SJSA1 (cell line): ENCODE data around the gene NAV2. TPM values are rescaled to one million over a fixed set of nuclear protein-coding genes. Genes with fewer than 3 reads are reported as not detected.

Experiments
- DNase-seq, 2 experiments: peaks; one replicate each; pipeline ENCODE4 v3.0.0-alpha.2; 2015 to 2020; ENCODE audit warnings: low spot score in 2 of 2, low read depth in 1 of 2
- H3K27ac ChIP-seq: fragments of 250-450 bp; sonication (Bioruptor Pico); 2 replicates; pipeline ENCODE4 v1.5.1; 2020; ENCODE audit warnings: mild to moderate bottlenecking, moderate library complexity
- H3K27me3 ChIP-seq: fragments of 250-450 bp; sonication (Bioruptor Pico); replicated peaks from 2 replicates; pipeline ENCODE4 v1.5.1; 2020; ENCODE audit warnings: mild to moderate bottlenecking, moderate library complexity
- H3K36me3 ChIP-seq: fragments of 250-450 bp; sonication (Bioruptor Pico); 2 replicates; pipeline ENCODE4 v1.5.1; 2020; ENCODE audit warnings: mild to moderate bottlenecking
- H3K4me1 ChIP-seq: fragments of 250-450 bp; sonication (Bioruptor Pico); replicated peaks from 2 replicates; pipeline ENCODE4 v1.6.1; 2021; ENCODE audit warnings: mild to moderate bottlenecking
- H3K4me3 ChIP-seq: fragments of 250-450 bp; sonication (Bioruptor Pico); 2 replicates; pipeline ENCODE4 v1.5.1; 2020; ENCODE audit warnings: mild to moderate bottlenecking
- H3K9me3 ChIP-seq: fragments of 250-450 bp; sonication (Bioruptor Pico); replicated peaks from 2 replicates; pipeline ENCODE4 v1.5.1; 2020; ENCODE audit warnings: mild to moderate bottlenecking
- total RNA-seq: library from RNA; depleted of rRNA; stranded (reverse); fragments of >200 nt; shearing (Covaris generic); gene quantifications from 2 replicates; pipeline ENCODE4 v1.2.3, GENCODE V29; 2014

NAV2 gene
- total RNA-seq, 1 experiment from 2014 or later: 2.6 TPM

DNA sequence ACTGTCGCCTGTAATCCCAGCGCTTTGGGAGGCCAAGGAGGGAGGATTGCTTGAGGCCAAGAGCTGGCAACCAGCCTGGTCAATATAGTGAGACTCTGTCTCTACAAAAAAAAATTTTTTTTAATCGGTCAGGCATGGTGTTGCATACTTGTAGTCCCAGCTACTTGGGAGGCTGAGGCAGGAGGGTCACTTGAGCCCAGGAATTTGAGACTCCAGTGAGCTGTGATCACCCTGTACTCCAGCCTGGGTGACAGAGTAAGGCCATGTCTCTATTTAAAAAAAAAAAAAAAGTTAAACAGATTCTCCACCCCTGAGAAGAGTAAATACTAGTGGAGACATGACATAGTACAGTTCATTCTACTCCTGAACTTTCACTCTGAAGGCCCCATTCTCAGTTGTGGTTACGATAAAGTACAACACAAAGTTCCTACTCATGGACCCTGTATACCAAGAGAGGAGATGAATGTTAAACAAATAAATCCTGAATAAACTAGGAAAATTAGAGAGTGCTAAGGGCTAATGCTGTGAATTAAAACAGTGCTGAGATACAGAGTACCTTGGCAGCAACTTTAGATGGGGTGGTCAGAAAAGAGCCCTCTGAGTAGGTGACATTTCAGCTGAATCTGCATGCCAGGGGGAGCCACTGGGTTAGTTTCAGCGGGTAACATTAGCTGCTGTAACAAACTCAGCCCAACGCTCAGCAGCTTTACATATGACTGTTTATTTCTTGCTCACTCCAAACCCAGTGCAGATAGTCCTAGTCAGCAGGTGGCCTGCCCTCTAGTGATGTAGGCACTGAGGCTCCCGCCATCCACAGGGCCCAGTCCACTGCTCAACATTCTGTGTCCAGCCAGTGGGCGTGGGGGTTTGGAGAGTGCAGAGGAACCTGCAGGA is 372.5 kb downstream of the NAV2 start:
- H3K4me3 ChIP-seq: no peak overlapping the region
- no peaks in the 10 kb centered on the region for H3K27me3 ChIP-seq
- no peak overlapping the region for H3K27ac ChIP-seq
- H3K36me3 ChIP-seq: peaks cover 11% of the 10 kb centered on the region
- H3K4me1 ChIP-seq: no peaks in the 10 kb centered on the region
- no peaks in the 10 kb centered on the region for H3K9me3 ChIP-seq
- DNase-seq: no peak

DNA sequence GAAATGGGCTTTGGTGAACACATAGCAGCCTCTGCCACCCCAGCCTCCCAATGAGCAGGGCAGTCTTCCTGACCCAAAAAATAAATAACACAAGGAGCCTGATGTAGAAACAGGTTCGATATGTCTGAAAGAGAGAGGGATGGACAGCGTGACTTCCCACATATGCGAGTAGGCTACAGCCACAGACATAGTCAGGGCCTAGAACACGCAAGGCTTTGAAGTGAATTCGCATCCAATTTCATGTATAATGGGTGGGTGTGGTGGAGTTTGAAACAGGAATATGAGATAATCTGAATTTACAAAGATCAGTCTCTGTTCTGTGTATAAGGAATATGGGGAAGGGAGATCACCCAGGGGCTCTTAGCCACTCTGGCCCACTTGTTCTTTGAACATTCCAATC is 373.3 kb downstream of the NAV2 start:
- Histone ChIP-seq H3K9me3 (no peaks in the 10 kb centered on the region), H3K27me3 (no peaks in the 10 kb centered on the region), H3K27ac (no peak overlapping the region), H3K4me3 (no peak overlapping the region), H3K36me3 (peaks cover 12% of the 10 kb centered on the region), H3K4me1 (no peaks in the 10 kb centered on the region)
- no peak for DNase-seq

GRCh38 chr11:20087118-20087521 is 374.5 kb downstream of the NAV2 start:
- H3K4me1 ChIP-seq: no peaks in the 10 kb centered on the region
- H3K4me3 ChIP-seq: no peak overlapping the region
- peaks cover 17% of the 10 kb centered on the region for H3K36me3 ChIP-seq
- DNase-seq: no peak
- no peaks in the 10 kb centered on the region for H3K27me3 ChIP-seq
- no peak overlapping the region for H3K27ac ChIP-seq
- no peaks in the 10 kb centered on the region for H3K9me3 ChIP-seq

- H3K4me3 ChIP-seq: no peak overlapping the region
- no peak for DNase-seq
- H3K27ac ChIP-seq: no peak overlapping the region
- H3K9me3 ChIP-seq: no peaks in the 10 kb centered on the region
- no peaks in the 10 kb centered on the region; the same call in 1 of the 2 replicates for H3K4me1 ChIP-seq
- no peaks in the 10 kb centered on the region for H3K27me3 ChIP-seq
- H3K36me3 ChIP-seq: peaks cover 8% of the 10 kb centered on the region; the same call in 1 of the 2 replicates
Measured at GRCh38 chr11:20088397-20089225, 376.0 kb downstream of the NAV2 start.

DNA sequence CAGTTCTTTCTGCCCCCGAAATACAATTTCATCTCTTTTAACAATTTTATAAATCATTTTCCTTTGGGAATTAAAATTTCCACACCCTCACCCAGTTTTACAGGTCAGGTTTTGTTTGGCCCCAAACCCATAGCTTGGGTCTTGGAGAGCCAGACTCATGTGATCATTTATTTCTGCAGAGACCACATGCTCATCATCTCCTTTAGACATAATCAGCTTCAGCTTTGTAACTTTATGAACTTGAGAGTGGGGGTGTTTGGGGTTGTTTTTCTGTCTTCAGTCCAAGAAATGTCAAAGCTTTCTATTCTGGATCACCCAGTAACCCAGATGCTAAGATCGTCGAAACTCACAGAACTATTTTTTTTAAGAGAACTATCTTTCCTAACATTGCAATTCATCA is 376.7 kb downstream of the NAV2 start:
- Histone ChIP-seq H3K27me3 (no peaks in the 10 kb centered on the region), H3K36me3 (peaks cover 8% of the 10 kb centered on the region; the same call in 1 of the 2 replicates), H3K4me3 (no peak overlapping the region), H3K4me1 (no peaks in the 10 kb centered on the region; the same call in 1 of the 2 replicates), H3K27ac (no peak overlapping the region), H3K9me3 (no peaks in the 10 kb centered on the region)
- DNase-seq: no peak

GRCh38 chr11:20089796-20090653 is 377.4 kb downstream of the NAV2 start:
- Histone ChIP-seq H3K36me3 (peaks cover 8% of the 10 kb centered on the region; the same call in 1 of the 2 replicates), H3K9me3 (no peaks in the 10 kb centered on the region), H3K27ac (no peak overlapping the region), H3K4me1 (no peaks in the 10 kb centered on the region; the same call in 1 of the 2 replicates), H3K4me3 (no peak overlapping the region), H3K27me3 (no peaks in the 10 kb centered on the region)
- DNase-seq: no peak

- no peaks in the 10 kb centered on the region; the same call in 1 of the 2 replicates for H3K4me1 ChIP-seq
- no peak overlapping the region for H3K4me3 ChIP-seq
- no peak overlapping the region for H3K27ac ChIP-seq
- DNase-seq: no peak
- H3K36me3 ChIP-seq: peaks cover 10% of the 10 kb centered on the region
- no peaks in the 10 kb centered on the region for H3K9me3 ChIP-seq
- no peaks in the 10 kb centered on the region for H3K27me3 ChIP-seq
Measured at GRCh38 chr11:20090654-20091374, 378.2 kb downstream of the NAV2 start.

- H3K36me3 ChIP-seq: peaks cover 25% of the 10 kb centered on the region
Measured at GRCh38 chr11:20093775-20094174, 381.1 kb downstream of the NAV2 start.

DNA sequence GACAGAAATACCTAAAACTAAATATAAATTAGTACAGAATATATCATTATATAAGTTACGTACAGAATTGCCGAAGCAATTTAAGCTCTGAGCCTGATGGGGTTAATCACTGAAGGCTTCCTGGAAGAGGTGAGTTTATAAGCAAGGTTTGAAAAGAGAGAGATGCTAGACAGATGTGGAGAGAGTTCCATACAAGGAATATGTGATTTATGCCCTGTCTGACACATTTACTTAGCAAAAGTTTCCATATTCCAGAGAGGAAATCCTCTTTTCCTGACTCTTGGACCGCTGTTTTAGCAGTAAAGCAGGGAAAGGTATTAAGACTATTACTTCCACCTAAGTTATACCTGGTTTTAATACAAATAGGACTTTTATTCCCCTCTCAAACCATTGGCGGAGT is 382.6 kb downstream of the NAV2 start:
- Histone ChIP-seq H3K36me3 (peaks cover 25% of the 10 kb centered on the region), H3K27me3 (no peaks in the 10 kb centered on the region)

More at GRCh38 chr11:20093775-20094174, 381.1 kb downstream of the NAV2 start:
- no peak overlapping the region for H3K27ac ChIP-seq
- no peaks in the 10 kb centered on the region for H3K27me3 ChIP-seq
- H3K4me3 ChIP-seq: no peak overlapping the region
- DNase-seq: peak; percentile 44 to 50
- H3K9me3 ChIP-seq: no peaks in the 10 kb centered on the region
- peaks cover 11% of the 10 kb centered on the region for H3K4me1 ChIP-seq

GRCh38 chr11:20097319-20098221 is 384.9 kb downstream of the NAV2 start:
- no peak for DNase-seq
- Histone ChIP-seq H3K4me1 (peaks cover 11% of the 10 kb centered on the region), H3K4me3 (no peak overlapping the region)

More for the DNA sequence above, 382.6 kb downstream of the NAV2 start:
- DNase-seq: no peak
- Histone ChIP-seq H3K9me3 (no peaks in the 10 kb centered on the region), H3K27ac (no peak overlapping the region), H3K4me3 (no peak overlapping the region), H3K4me1 (peaks cover 11% of the 10 kb centered on the region)

DNA sequence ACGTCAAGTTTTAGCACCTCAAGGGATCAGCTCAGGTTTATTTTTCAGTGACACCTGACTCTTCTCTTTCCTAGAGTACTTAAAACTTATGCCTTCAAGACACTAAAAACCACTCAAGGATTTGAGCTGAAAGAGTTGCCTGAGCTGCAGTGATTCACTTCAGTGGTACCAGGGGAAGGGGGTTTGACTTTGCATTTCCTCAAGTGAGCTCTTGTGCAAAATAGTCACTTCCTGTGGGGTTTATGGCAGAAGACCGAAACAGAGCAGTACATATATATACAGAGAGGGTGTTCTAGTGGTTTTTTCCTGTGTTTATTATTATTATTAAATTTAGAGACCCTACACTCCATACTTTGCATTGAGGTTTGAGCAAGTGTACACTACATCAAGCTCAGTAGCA is 386.9 kb downstream of the NAV2 start:
- no peak overlapping the region for H3K4me3 ChIP-seq
- H3K27me3 ChIP-seq: no peaks in the 10 kb centered on the region
- no peaks in the 10 kb centered on the region for H3K9me3 ChIP-seq
- DNase-seq: no peak
- peaks cover 29% of the 10 kb centered on the region for H3K36me3 ChIP-seq
- H3K27ac ChIP-seq: no peak overlapping the region
- H3K4me1 ChIP-seq: peaks cover 11% of the 10 kb centered on the region

More at GRCh38 chr11:20097319-20098221, 384.9 kb downstream of the NAV2 start:
- Histone ChIP-seq H3K27ac (no peak overlapping the region), H3K9me3 (no peaks in the 10 kb centered on the region), H3K27me3 (no peaks in the 10 kb centered on the region), H3K36me3 (peaks cover 19% of the 10 kb centered on the region)

- H3K9me3 ChIP-seq: no peaks in the 10 kb centered on the region
- DNase-seq: no peak
- no peak overlapping the region for H3K4me3 ChIP-seq
- no peaks in the 10 kb centered on the region for H3K27me3 ChIP-seq
- H3K4me1 ChIP-seq: peaks cover 5% of the 10 kb centered on the region; the same call in 1 of the 2 replicates
- H3K36me3 ChIP-seq: peaks cover 17% of the 10 kb centered on the region
- no peak overlapping the region for H3K27ac ChIP-seq
Measured at GRCh38 chr11:20102397-20102796, 389.8 kb downstream of the NAV2 start.
